HG03064 (cell line): ENCODE measurements around the gene TLCD5.

Source experiments
- ATAC-seq: cut with Tn5 transposase; IDR thresholded peaks from one replicate; pipeline ENCODE4 v1.9.1; 2021; ENCODE audit warnings: low read depth; ENCODE audit not compliant: unreplicated experiment

TLCD5 gene

GRCh38 chr11:120324932-120325810 is at the start of gene TLCD5:
TLCD5 (plus strand) TSS chr11:120325299; CDS start chr11:120327442, 2,143 bp downstream.
- ATAC-seq = peak; percentile 69

- no peak for ATAC-seq
Measured at GRCh38 chr11:120279502-120279901, 45.6 kb upstream of the TLCD5 start.

DNA sequence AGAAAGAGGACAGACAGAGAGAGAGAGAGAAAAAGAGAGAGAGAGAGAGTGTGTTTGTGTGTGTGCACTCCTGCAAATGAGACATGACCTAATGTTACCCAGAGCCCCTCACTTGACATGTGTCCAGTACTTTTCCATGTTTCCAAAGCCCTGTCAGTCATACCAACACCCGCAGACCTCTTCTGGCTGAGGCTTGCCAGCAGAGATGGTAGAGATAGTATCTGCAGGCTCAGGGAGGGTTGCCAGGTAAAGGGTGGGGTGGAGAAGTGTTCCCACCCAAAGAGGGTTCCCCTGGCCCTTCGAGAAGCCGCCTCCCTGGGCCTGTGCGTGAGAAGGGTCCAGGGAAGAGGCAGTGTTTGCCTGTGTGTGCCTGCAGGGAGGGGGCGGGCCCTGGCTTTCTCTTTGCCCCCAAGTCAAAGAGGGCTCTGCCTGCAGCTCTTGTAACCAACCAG is 44.5 kb upstream of the TLCD5 start:
- ATAC-seq = no peak

GRCh38 chr11:120281143-120281795 is 43.8 kb upstream of the TLCD5 start:
- ATAC-seq = no peak

- ATAC-seq = no peak
Measured at GRCh38 chr11:120283124-120283523, 42.0 kb upstream of the TLCD5 start.

- no peak for ATAC-seq
Measured at GRCh38 chr11:120284272-120284671, 40.8 kb upstream of the TLCD5 start.

- no peak for ATAC-seq
Measured at GRCh38 chr11:120285256-120285655, 39.8 kb upstream of the TLCD5 start.

DNA sequence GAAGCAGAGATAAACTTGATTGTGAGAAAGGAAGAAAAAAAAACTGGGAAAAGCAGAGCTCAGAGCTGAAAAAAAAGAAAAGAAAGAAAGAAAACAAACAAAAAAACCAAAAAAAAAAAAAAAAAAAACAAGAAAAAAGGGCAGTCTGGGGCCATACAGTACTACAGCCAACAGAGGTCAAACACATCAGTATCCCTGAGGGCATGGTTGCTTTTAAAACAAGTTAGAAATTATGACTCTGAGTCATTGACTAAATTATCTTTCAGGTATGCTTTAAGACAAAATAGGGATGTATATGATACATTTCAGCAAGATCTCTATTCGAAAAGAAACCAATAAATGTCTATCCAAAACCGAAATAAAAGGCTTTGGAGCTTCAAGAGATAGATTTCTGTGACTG is 37.1 kb upstream of the TLCD5 start:
- no peak for ATAC-seq

DNA sequence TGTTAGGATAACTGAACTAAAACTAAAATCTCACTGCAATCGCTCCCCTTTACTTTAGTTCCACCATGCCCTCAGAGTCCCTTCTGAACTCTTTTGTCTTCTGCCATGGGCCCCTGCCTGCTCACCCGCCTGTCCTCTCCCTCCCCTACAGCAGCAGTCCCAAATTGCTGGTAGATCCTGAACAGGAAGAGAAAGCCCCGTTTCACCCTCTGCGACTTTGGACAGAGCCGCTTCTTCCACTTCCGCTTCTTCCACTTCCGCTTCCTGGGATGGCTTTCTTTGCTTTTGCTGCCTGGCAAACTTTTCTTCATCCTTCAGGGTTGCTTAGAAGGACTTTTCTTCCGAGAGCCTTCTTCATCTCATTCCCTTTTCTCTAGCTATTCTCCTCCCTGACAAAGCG is 35.7 kb upstream of the TLCD5 start:
- no peak for ATAC-seq

DNA sequence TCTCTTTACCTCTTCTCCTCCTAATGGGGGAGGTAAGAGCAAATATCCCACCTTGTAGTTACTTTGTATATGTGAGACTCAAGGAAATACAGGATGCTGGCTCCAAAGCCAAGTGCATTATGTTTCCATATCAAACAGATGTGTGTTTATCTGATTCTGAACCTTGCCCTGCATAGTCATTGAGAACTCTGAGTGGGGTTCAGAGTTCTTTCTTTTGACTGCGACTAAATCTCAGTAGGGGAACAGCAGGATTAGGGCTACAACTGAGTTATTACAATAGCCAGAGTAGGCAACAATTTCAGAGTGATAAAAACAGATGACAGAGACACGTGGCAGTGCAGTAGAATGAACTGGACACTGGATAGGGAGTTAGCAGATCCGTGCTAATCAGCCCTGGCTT is 34.1 kb upstream of the TLCD5 start:
- no peak for ATAC-seq

DNA sequence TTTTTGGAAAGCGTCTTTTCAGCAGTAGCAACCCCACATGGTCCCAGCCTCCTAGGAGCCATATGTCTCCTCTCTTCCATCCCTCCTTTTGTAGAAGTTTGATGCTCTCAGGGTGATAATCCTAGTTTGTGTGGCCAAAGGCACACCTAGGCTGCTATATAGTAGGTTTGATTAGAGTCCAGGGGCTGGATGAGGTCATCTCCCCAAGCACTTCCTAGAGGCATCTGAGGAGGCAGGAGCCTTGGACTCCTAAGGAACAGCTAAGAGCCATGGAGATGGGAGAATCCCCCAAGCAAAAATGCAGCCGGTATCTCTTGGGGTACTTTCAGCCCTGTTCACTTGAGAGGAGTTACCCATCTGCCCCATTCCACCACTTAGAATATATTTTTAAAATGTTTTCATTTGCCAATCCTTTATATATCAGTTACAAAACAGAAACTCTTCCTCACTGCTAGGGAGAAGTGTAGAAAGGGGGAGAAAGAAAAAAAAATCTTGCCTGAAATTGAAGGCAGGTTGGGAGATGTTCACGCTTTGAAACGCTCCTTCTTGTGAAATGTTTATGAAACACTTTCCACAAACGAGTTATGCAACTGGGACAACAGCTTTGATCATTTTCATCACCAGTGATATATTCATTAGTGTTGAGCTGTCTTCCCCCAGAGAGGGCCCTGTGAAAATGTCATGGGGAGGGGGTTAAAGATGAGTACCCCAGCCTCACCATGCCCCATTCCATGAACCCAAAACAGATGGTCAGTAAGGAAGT is 31.9 kb upstream of the TLCD5 start:
- ATAC-seq = no peak

DNA sequence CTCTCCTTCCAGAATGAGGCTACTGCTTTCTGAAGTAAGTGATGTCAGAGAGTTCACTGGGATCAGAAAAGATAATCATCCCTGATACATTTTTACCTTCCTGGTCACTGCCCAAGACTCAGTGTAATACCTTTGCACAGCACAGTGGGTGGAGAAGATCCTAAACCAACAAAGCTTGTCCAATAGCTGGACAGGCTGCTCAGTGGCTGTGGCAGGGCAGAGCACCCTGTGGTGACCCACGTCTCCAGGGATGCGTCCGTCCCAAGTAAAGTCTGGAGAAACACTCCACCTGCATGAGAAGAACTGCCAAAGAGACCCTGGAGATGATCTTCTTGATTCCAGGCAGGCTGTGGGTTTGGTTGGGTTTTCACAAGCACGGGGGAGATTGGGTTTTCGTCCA is 31.0 kb upstream of the TLCD5 start:
- ATAC-seq = no peak

- no peak for ATAC-seq
Measured at GRCh38 chr11:120295099-120295498, 30.0 kb upstream of the TLCD5 start.

GRCh38 chr11:120296554-120296953 is 28.5 kb upstream of the TLCD5 start:
- no peak for ATAC-seq

DNA sequence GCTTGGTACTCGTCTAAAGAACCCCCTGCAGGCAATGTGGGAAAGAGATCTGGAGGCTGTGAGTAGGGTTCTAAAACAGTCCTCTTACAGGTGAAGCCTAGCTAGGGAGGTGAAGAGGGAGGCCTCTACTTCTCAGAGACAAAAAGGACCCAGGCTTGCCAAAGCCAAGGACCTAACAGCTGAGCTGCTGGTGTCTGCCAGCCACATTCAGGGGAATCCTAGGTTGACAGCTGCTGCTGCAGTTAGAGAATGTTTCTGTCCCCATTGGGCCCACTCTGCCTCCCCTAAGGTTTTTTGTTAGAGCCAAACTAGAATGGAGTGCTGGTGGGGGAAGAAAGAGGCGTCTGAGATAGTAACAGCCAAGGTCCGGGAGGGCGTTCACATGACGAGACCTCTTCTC is 26.6 kb upstream of the TLCD5 start:
- no peak for ATAC-seq

GRCh38 chr11:120302001-120302805 is 22.9 kb upstream of the TLCD5 start:
- ATAC-seq = no peak

- ATAC-seq = no peak
Measured at GRCh38 chr11:120303004-120303637, 22.0 kb upstream of the TLCD5 start.

- no peak for ATAC-seq
Measured at GRCh38 chr11:120304526-120304925, 20.6 kb upstream of the TLCD5 start.

GRCh38 chr11:120305286-120305685 is 19.8 kb upstream of the TLCD5 start:
- ATAC-seq = no peak
